ENCODE measurements around the gene NCOR1. TPM values are rescaled to one million over a fixed set of nuclear protein-coding genes. Genes with fewer than 3 reads are reported as not detected.

The NCOR1 gene
- polyA plus RNA-seq, 1 of the 3 experiments (the other 2 are of a cell fraction) = 42.1 TPM

- ChIA-PET POLR2A (no interaction called here), CTCF (no interaction called here)
- no peaks in the 10 kb centered on the region for H3K9me2 ChIP-seq
- no peak overlapping the region for H3K9ac ChIP-seq
- WGBS (ENCODE audit: low lambda C conversion rate) = 97% methylated on average over 1 of the region's 1 CpG
- no peak overlapping the region for H2AFZ ChIP-seq (ENCODE audit: low read depth)
- no peak overlapping the region for H3K4me2 ChIP-seq
- no peaks in the 10 kb centered on the region for H3K27me3 ChIP-seq (ENCODE audit: insufficient read depth)
- no peak for TF ChIP-seq REST (IDR thresholded peaks at IDR 0.05; ENCODE audit: low read depth, low read length)
- TF ChIP-seq YY1 (IDR thresholded peaks at IDR 0.05; ENCODE audit: low read depth) = no peak
- TF ChIP-seq FOXM1 (IDR thresholded peaks at IDR 0.05; ENCODE audit: low read depth) = no peak
- TF ChIP-seq EP300 (IDR thresholded peaks at IDR 0.05; ENCODE audit: borderline replicate concordance in 1 of 2, low read depth in 1 of 2, low read length in 1 of 2) = no peak
- TF ChIP-seq MAX (IDR thresholded peaks at IDR 0.05; ENCODE audit: low read depth) = no peak
- TF ChIP-seq MXI1 (IDR thresholded peaks at IDR 0.05; ENCODE audit: low read depth, low read length) = no peak
- TF ChIP-seq EZH2phosphoT487 (IDR thresholded peaks at IDR 0.05; ENCODE audit: borderline replicate concordance, low read depth) = no peak
- no peak for TF ChIP-seq RAD21 (IDR thresholded peaks at IDR 0.05; ENCODE audit: low read length)
- TF ChIP-seq TAF1 (IDR thresholded peaks at IDR 0.05; ENCODE audit: borderline replicate concordance, low read depth, low read length) = no peak
- TF ChIP-seq ELF1 (IDR thresholded peaks at IDR 0.05) = no peak
- no peak for TF ChIP-seq ZBTB33 (IDR thresholded peaks at IDR 0.05; ENCODE audit: borderline replicate concordance, low read depth)
- no peaks in the 10 kb centered on the region for H3K79me2 ChIP-seq (ENCODE audit: insufficient read depth)
- H4K20me1 ChIP-seq (ENCODE audit: insufficient read depth) = no peaks in the 10 kb centered on the region
- H3K4me1 ChIP-seq (ENCODE audit: control insufficient read depth in 1 of 2, insufficient read depth in 2 of 2, low read depth in 1 of 2, low read length in 1 of 2) = no peaks in the 10 kb centered on the region
- H3K36me3 ChIP-seq (replicated peaks in 1 of 2; ENCODE audit: control insufficient read depth in 1 of 2, insufficient read depth in 2 of 2, low read length in 1 of 2) = no peaks in the 10 kb centered on the region
- no peak for DNase-seq
- no peaks in the 10 kb centered on the region for H3F3A ChIP-seq (replicated peaks; ENCODE audit: insufficient read depth)
- no peak overlapping the region for H3K4me3 ChIP-seq (ENCODE audit: low read depth in 2 of 2, low read length in 1 of 2)
- H3K9me3 ChIP-seq = no peaks in the 10 kb centered on the region
- H3K27ac ChIP-seq (ENCODE audit: low read depth in 2 of 2, low read length in 1 of 2) = no peak overlapping the region
These were observed 36.2 kb upstream of the NCOR1 start for GRCh38 chr17:16251556-16251955.

- H3F3A ChIP-seq (replicated peaks; ENCODE audit: insufficient read depth) = no peaks in the 10 kb centered on the region
- DNase-seq = no peak
- no peak overlapping the region; a peak in 1 of 4 replicates for H3K27ac ChIP-seq (ENCODE audit: low read depth in 2 of 2, low read length in 1 of 2)
- H3K79me2 ChIP-seq (ENCODE audit: insufficient read depth) = no peaks in the 10 kb centered on the region
- POLR2A ChIA-PET = no interaction called here
- H3K27me3 ChIP-seq (ENCODE audit: insufficient read depth) = no peaks in the 10 kb centered on the region
- H2AFZ ChIP-seq (ENCODE audit: low read depth) = no peak overlapping the region
- no peaks in the 10 kb centered on the region for H3K4me1 ChIP-seq (ENCODE audit: control insufficient read depth in 1 of 2, insufficient read depth in 2 of 2, low read depth in 1 of 2, low read length in 1 of 2)
- no peaks in the 10 kb centered on the region for H4K20me1 ChIP-seq (ENCODE audit: insufficient read depth)
- WGBS (ENCODE audit: low lambda C conversion rate) = 96% methylated on average over 6 of the region's 6 CpGs
- H3K4me3 ChIP-seq (ENCODE audit: low read depth in 2 of 2, low read length in 1 of 2) = no peak overlapping the region
- H3K9me3 ChIP-seq = no peaks in the 10 kb centered on the region
- H3K4me2 ChIP-seq = no peak overlapping the region
- no peaks in the 10 kb centered on the region for H3K9me2 ChIP-seq
- TF ChIP-seq GABPA (IDR thresholded peaks at IDR 0.05; ENCODE audit: low read depth) = no peak
- TF ChIP-seq EP300 (IDR thresholded peaks at IDR 0.05; ENCODE audit: borderline replicate concordance in 1 of 2, low read depth in 1 of 2, low read length in 1 of 2) = no peak
- TF ChIP-seq RFX5 (IDR thresholded peaks at IDR 0.05; ENCODE audit: low read length) = no peak
- TF ChIP-seq TCF12 (IDR thresholded peaks at IDR 0.05) = no peak
- no peak for TF ChIP-seq ZBTB33 (IDR thresholded peaks at IDR 0.05; ENCODE audit: borderline replicate concordance, low read depth)
- TF ChIP-seq YY1 (IDR thresholded peaks at IDR 0.05; ENCODE audit: low read depth) = no peak
- TF ChIP-seq EZH2phosphoT487 (IDR thresholded peaks at IDR 0.05; ENCODE audit: borderline replicate concordance, low read depth) = no peak
- no peak for TF ChIP-seq TEAD4 (IDR thresholded peaks at IDR 0.05; ENCODE audit: borderline replicate concordance, insufficient read depth)
- no peak for TF ChIP-seq TAF1 (IDR thresholded peaks at IDR 0.05; ENCODE audit: borderline replicate concordance, low read depth, low read length)
- TF ChIP-seq NFIC (IDR thresholded peaks at IDR 0.05; ENCODE audit: borderline replicate concordance) = no peak
- no peak for TF ChIP-seq GATA2 (CRISPR knock-in tag; IDR thresholded peaks at IDR 0.05)
- no peak for TF ChIP-seq FOXM1 (IDR thresholded peaks at IDR 0.05; ENCODE audit: low read depth)
- no peaks in the 10 kb centered on the region for H3K36me3 ChIP-seq (replicated peaks in 1 of 2; ENCODE audit: control insufficient read depth in 1 of 2, insufficient read depth in 2 of 2, low read length in 1 of 2)
- H3K9ac ChIP-seq = no peak overlapping the region
- CTCF ChIA-PET = no interaction called here
These were observed 35.7 kb upstream of the NCOR1 start for GRCh38 chr17:16251043-16251442.
